HepG2 (cell line): ENCODE data around the gene FMOD. TPM values are rescaled to one million over a fixed set of nuclear protein-coding genes. Genes with fewer than 3 reads are reported as not detected.

Experiments used
- ARHGAP35 ChIP-seq: sonication (generic); formaldehyde crosslinking; IDR thresholded peaks from 2 replicates; pipeline ENCODE4 v1.9.0; 2022; ENCODE audit warnings: mild to moderate bottlenecking, inconsistent platforms, moderate library complexity, missing genetic modification reagents, borderline replicate concordance
- CEBPG ChIP-seq: IDR thresholded peaks from 2 replicates; pipeline ENCODE4 v1.6.1; 2016
- CHD4 ChIP-seq: fragments of 200-600 bp; sonication (generic); IDR thresholded peaks from 2 replicates; pipeline ENCODE4 v1.7.0; 2017; ENCODE audit warnings: mild to moderate bottlenecking, low read length, borderline replicate concordance
- DNMT3B ChIP-seq: conservative IDR thresholded peaks from 2 replicates; pipeline ENCODE4 v1.6.1; 2016; ENCODE audit warnings: missing biosample characterization, control low read depth
- EED ChIP-seq: sonication (generic); formaldehyde crosslinking; IDR thresholded peaks from 2 replicates; pipeline ENCODE4 v1.5.0; 2020; ENCODE audit warnings: mild to moderate bottlenecking, missing genetic modification reagents
- ELF1 ChIP-seq: sonication (generic); formaldehyde crosslinking; IDR thresholded peaks from 2 replicates; pipeline ENCODE4 v1.4.0; 2020; ENCODE audit warnings: missing genetic modification reagents
- HNF4A ChIP-seq: sonication (generic); formaldehyde crosslinking; IDR thresholded peaks from 2 replicates; pipeline ENCODE4 v1.4.0; 2020; ENCODE audit warnings: missing genetic modification reagents
- KMT2B ChIP-seq: IDR thresholded peaks from 2 replicates; pipeline ENCODE4 v1.6.1; 2016; ENCODE audit warnings: missing genetic modification reagents, missing compliant biosample characterization
- MXI1 ChIP-seq: IDR thresholded peaks from 3 replicates; pipeline ENCODE4 v1.6.1; 2012; ENCODE audit warnings: low read depth, low read length, inconsistent platforms, borderline replicate concordance
- NR1H2 ChIP-seq: sonication (generic); formaldehyde crosslinking; IDR thresholded peaks from 2 replicates; pipeline ENCODE4 v1.8.1; 2022; ENCODE audit warnings: low read depth, missing genetic modification reagents, borderline replicate concordance
- PHB2 ChIP-seq: fragments of 450-650 bp; IDR thresholded peaks from 2 replicates; pipeline ENCODE4 v1.6.1; 2018; ENCODE audit not compliant: partially characterized antibody
- SAP130 ChIP-seq: IDR thresholded peaks from 2 replicates; pipeline ENCODE4 v1.6.1; 2016; ENCODE audit warnings: low read depth
- THAP7 ChIP-seq: sonication (generic); formaldehyde crosslinking; IDR thresholded peaks from 2 replicates; pipeline ENCODE4 v1.8.1; 2023; ENCODE audit warnings: mild to moderate bottlenecking, missing genetic modification reagents
- YEATS4 ChIP-seq: sonication (generic); formaldehyde crosslinking; IDR thresholded peaks from 2 replicates; pipeline ENCODE4 v1.4.0; 2020; ENCODE audit warnings: missing genetic modification reagents, borderline replicate concordance
- ZFP62 ChIP-seq: sonication (generic); formaldehyde crosslinking; IDR thresholded peaks from 2 replicates; pipeline ENCODE4 v1.4.0; 2020; ENCODE audit warnings: missing genetic modification reagents
- ZNF12 ChIP-seq: sonication (generic); formaldehyde crosslinking; IDR thresholded peaks from 2 replicates; pipeline ENCODE4 v1.5.0; 2020; ENCODE audit warnings: missing genetic modification reagents
- ZNF207 ChIP-seq: fragments of 450-650 bp; IDR thresholded peaks from 2 replicates; pipeline ENCODE4 v1.6.1; 2016; ENCODE audit warnings: antibody characterized with exemption, borderline replicate concordance
- ZNF260 ChIP-seq: sonication (generic); formaldehyde crosslinking; IDR thresholded peaks from 2 replicates; pipeline ENCODE4 v1.4.0; 2020; ENCODE audit warnings: missing genetic modification reagents, low read depth, mild to moderate bottlenecking, borderline replicate concordance
- ZNF335 ChIP-seq: sonication (generic); formaldehyde crosslinking; IDR thresholded peaks from 2 replicates; pipeline ENCODE4 v1.4.0; 2020; ENCODE audit warnings: missing genetic modification reagents
- ZNF343 ChIP-seq: sonication (generic); formaldehyde crosslinking; IDR thresholded peaks from 2 replicates; pipeline ENCODE4 v1.4.0; 2020; ENCODE audit warnings: mild to moderate bottlenecking, missing genetic modification reagents
- ZNF703 ChIP-seq: sonication (generic); formaldehyde crosslinking; IDR thresholded peaks from 2 replicates; pipeline ENCODE4 v1.5.1; 2020; ENCODE audit warnings: missing genetic modification reagents, mild to moderate bottlenecking, moderate library complexity, borderline replicate concordance
- ZNF780A ChIP-seq: sonication (generic); formaldehyde crosslinking; IDR thresholded peaks from 2 replicates; pipeline ENCODE4 v1.8.0; 2022; ENCODE audit warnings: mild to moderate bottlenecking, missing genetic modification reagents, moderate library complexity
- ZNF781 ChIP-seq: sonication (generic); formaldehyde crosslinking; IDR thresholded peaks from 2 replicates; pipeline ENCODE4 v1.5.1; 2020; ENCODE audit warnings: borderline replicate concordance, mild to moderate bottlenecking, missing genetic modification reagents; ENCODE audit errors: not compliant biosample characterization
- ZSCAN20 ChIP-seq: sonication (generic); formaldehyde crosslinking; IDR thresholded peaks from 2 replicates; pipeline ENCODE4 v1.4.0; 2020; ENCODE audit warnings: missing genetic modification reagents, mild to moderate bottlenecking, borderline replicate concordance
- polyA plus RNA-seq, 8 experiments: library from polyadenylated mRNA; depleted of rRNA in 3 of 8; stranded (reverse) in 7 of 8; unstranded in 1 of 8; fragments of >200 nt; fragmentation: Illumina TruSeq in 4 of 8; extraction: Trizol in 4 of 8; gene quantifications; 2 replicates each; pipeline versions ENCODE4 v1.2.1 to v1.2.3, GENCODE V29; 2011 to 2016; ENCODE audit warnings: low read depth in 4 of 8, missing spikeins in 1 of 8, mixed read lengths in 1 of 8; ENCODE audit not compliant: insufficient read depth in 1 of 8
- total RNA-seq, 5 experiments: library from RNA; depleted of rRNA; stranded (reverse); fragments of >200 nt; fragmentation: Illumina TruSeq; extraction: Trizol; gene quantifications; 2 replicates each; pipeline ENCODE4 v1.2.3, GENCODE V29; 2016; ENCODE audit warnings: low read depth in 1 of 5
- TF ChIP-seq, protein P1 (sequence below): sonication (generic); formaldehyde crosslinking; conservative IDR thresholded peaks from 2 replicates; pipeline ENCODE4 v1.4.0; 2020; ENCODE audit warnings: mild to moderate bottlenecking, missing genetic modification reagents, moderate library complexity
- TF ChIP-seq, protein P2 (sequence below): IDR thresholded peaks from 2 replicates; pipeline ENCODE4 v1.6.1; 2016; ENCODE audit warnings: missing compliant biosample characterization, missing genetic modification reagents, borderline replicate concordance

FMOD gene
- total and polyA plus RNA-seq, 2 of the 13 experiments (the other 11 are each of a cell fraction or from before 2014, with no cell fraction given) = 0.08 TPM; not detected in 1

DNA sequence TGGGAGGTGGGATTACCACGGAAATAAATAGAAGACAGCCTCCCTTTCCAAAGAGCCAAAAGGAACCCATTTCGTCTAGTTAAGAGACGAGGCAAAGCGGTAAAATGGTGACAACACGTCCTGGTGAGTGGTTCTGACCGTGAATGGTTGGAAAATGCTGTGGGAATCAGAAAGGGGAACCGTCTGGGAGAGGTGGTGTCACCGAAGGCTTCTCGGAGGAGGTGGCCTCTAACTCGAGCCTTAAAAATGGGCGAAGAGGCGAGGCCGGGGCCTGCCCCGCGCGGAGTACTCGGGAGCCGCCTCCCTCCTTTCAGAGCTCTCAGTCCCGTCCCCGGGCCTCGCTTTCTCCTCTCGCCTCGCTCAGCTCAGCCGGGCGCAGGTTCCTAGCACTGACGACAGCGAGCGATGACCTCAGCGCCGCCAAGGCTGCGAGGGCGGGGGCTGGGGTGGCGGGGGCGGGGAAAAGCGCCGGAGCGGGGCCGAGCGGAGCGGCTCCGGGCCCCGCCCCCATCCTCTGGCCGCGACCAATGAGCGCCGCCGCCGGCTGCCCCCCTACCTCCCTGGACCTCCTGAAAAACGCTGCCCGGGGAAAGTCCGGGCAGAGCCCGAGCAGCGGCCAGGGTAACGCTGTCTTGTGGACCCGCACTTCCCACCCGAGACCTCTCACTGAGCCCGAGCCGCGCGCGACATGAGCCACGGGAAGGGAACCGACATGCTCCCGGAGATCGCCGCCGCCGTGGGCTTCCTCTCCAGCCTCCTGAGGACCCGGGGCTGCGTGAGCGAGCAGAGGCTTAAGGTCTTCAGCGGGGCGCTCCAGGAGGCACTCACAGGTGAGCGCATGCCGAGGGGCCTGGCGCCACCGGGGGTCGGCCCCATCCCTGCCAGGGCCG lies 45.8 kb downstream of the FMOD start, which contains the start of gene BTG2 (continued):
- no peak for TF ChIP-seq ZNF343
- TF ChIP-seq KMT2B (CRISPR knock-in tag) = peak; percentile 34
- no peak for TF ChIP-seq ZNF260
- 0 out of 2 replicates have a peak, but pooled peaks have one; percentile 54 for TF ChIP-seq DNMT3B (CRISPR knock-in tag)
- TF ChIP-seq HNF4A (CRISPR knock-in tag) = 0 out of 2 replicates have a peak, but pooled peaks have one; percentile 11
- TF ChIP-seq ZNF335 (CRISPR knock-in tag) = 0 out of 2 replicates have a peak, but pooled peaks have one; percentile 19
- no peak for TF ChIP-seq NR1H2 (CRISPR knock-in tag)
- TF ChIP-seq MXI1 = peak; percentile 65; the same call in 2 of the 3 replicates
- TF ChIP-seq ZNF781 = no peak
- peak; percentile 41; the same call in 1 of the 2 replicates for TF ChIP-seq YEATS4 (CRISPR knock-in tag)
- TF ChIP-seq ZFP62 = no peak
- TF ChIP-seq ZNF703 (CRISPR knock-in tag) = no peak
- no peak for TF ChIP-seq ZNF207
- TF ChIP-seq PHB2 = no peak
- TF ChIP-seq CEBPG = no peak
- TF ChIP-seq, protein P1, sequence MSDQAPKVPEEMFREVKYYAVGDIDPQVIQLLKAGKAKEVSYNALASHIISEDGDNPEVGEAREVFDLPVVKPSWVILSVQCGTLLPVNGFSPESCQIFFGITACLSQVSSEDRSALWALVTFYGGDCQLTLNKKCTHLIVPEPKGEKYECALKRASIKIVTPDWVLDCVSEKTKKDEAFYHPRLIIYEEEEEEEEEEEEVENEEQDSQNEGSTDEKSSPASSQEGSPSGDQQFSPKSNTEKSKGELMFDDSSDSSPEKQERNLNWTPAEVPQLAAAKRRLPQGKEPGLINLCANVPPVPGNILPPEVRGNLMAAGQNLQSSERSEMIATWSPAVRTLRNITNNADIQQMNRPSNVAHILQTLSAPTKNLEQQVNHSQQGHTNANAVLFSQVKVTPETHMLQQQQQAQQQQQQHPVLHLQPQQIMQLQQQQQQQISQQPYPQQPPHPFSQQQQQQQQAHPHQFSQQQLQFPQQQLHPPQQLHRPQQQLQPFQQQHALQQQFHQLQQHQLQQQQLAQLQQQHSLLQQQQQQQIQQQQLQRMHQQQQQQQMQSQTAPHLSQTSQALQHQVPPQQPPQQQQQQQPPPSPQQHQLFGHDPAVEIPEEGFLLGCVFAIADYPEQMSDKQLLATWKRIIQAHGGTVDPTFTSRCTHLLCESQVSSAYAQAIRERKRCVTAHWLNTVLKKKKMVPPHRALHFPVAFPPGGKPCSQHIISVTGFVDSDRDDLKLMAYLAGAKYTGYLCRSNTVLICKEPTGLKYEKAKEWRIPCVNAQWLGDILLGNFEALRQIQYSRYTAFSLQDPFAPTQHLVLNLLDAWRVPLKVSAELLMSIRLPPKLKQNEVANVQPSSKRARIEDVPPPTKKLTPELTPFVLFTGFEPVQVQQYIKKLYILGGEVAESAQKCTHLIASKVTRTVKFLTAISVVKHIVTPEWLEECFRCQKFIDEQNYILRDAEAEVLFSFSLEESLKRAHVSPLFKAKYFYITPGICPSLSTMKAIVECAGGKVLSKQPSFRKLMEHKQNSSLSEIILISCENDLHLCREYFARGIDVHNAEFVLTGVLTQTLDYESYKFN (CRISPR knock-in tag) = peak; percentile 41
- TF ChIP-seq, protein P2, sequence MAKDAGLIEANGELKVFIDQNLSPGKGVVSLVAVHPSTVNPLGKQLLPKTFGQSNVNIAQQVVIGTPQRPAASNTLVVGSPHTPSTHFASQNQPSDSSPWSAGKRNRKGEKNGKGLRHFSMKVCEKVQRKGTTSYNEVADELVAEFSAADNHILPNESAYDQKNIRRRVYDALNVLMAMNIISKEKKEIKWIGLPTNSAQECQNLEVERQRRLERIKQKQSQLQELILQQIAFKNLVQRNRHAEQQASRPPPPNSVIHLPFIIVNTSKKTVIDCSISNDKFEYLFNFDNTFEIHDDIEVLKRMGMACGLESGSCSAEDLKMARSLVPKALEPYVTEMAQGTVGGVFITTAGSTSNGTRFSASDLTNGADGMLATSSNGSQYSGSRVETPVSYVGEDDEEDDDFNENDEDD (CRISPR knock-in tag) = peak; percentile 32; the same call in 1 of the 2 replicates
- TF ChIP-seq ELF1 (CRISPR knock-in tag) = no peak
- no peak for TF ChIP-seq ZNF12 (CRISPR knock-in tag)
- peak; percentile 9; the same call in 1 of the 2 replicates for TF ChIP-seq THAP7 (CRISPR knock-in tag)
- no peak for TF ChIP-seq ZSCAN20 (CRISPR knock-in tag)
- TF ChIP-seq SAP130 (CRISPR knock-in tag) = peak; percentile 79
- 0 out of 2 replicates have a peak, but pooled peaks have one; percentile 40 for TF ChIP-seq ARHGAP35 (CRISPR knock-in tag)
- TF ChIP-seq ZNF780A (CRISPR knock-in tag) = no peak
- no peak for TF ChIP-seq CHD4
- peak; percentile 66; the same call in 1 of the 2 replicates for TF ChIP-seq EED (CRISPR knock-in tag)
